H9 (cell line): ENCODE measurements around the gene TMEM250. TPM values are rescaled to one million over a fixed set of nuclear protein-coding genes. Genes with fewer than 3 reads are reported as not detected.

Experiments used
- DNase-seq: peaks from one replicate; pipeline ENCODE4 v3.0.0-alpha.2; 2017
- H2AFZ ChIP-seq: one replicate; pipeline ENCODE4 v1.6.1; 2013; ENCODE audit warnings: mild to moderate bottlenecking, low read length, control low read depth, moderate library complexity
- H2AK5ac ChIP-seq: 2 replicates; pipeline ENCODE4 v1.6.1; 2013; ENCODE audit warnings: low read length, control low read depth, mixed read lengths; ENCODE audit not compliant: insufficient read length
- H2BK120ac ChIP-seq: one replicate; pipeline ENCODE4 v1.6.1; 2013; ENCODE audit warnings: low read depth, mild to moderate bottlenecking, low read length, control low read depth, inconsistent platforms; ENCODE audit not compliant: poor library complexity, severe bottlenecking
- H2BK12ac ChIP-seq: 2 replicates; pipeline ENCODE4 v1.6.1; 2013; ENCODE audit warnings: low read length, control low read depth, mixed read lengths, low read depth; ENCODE audit not compliant: insufficient read length
- H2BK15ac ChIP-seq: 2 replicates; pipeline ENCODE4 v1.6.1; 2013; ENCODE audit warnings: low read depth, low read length, control low read depth
- H2BK20ac ChIP-seq: one replicate; pipeline ENCODE4 v1.6.1; 2013; ENCODE audit warnings: low read depth, mild to moderate bottlenecking, low read length, control low read depth, inconsistent platforms; ENCODE audit not compliant: poor library complexity, severe bottlenecking
- H2BK5ac ChIP-seq: 2 replicates; pipeline ENCODE4 v1.6.1; 2013; ENCODE audit warnings: low read length, control low read depth, mixed read lengths; ENCODE audit not compliant: insufficient read length
- H3K14ac ChIP-seq: 2 replicates; pipeline ENCODE4 v1.6.1; 2013; ENCODE audit warnings: low read length, control low read depth; ENCODE audit not compliant: insufficient read depth
- H3K18ac ChIP-seq: 2 replicates; pipeline ENCODE4 v1.6.1; 2013; ENCODE audit warnings: low read depth, mild to moderate bottlenecking, mixed read lengths, low read length, control low read depth; ENCODE audit not compliant: insufficient read length
- H3K23ac ChIP-seq: 2 replicates; pipeline ENCODE4 v1.6.1; 2013; ENCODE audit warnings: low read length, control low read depth, mixed read lengths, low read depth; ENCODE audit not compliant: insufficient read length
- H3K23me2 ChIP-seq: 2 replicates; pipeline ENCODE4 v1.6.1; 2013; ENCODE audit warnings: low read depth, mild to moderate bottlenecking, mixed read lengths, low read length, control low read depth; ENCODE audit not compliant: insufficient read length, poor library complexity, severe bottlenecking
- H3K27ac ChIP-seq: 2 replicates; pipeline ENCODE4 v1.5.1; 2013; ENCODE audit warnings: low read length, control low read depth, mixed read lengths, low read depth; ENCODE audit not compliant: insufficient read length
- H3K27me3 ChIP-seq: 2 replicates; pipeline ENCODE4 v1.6.1; 2013; ENCODE audit warnings: low read length, control low read depth, inconsistent platforms; ENCODE audit not compliant: insufficient read depth
- H3K4ac ChIP-seq: 2 replicates; pipeline ENCODE4 v1.6.1; 2013; ENCODE audit warnings: low read depth, mild to moderate bottlenecking, control low read depth, inconsistent platforms, low read length, moderate library complexity
- H3K4me1 ChIP-seq: 2 replicates; pipeline ENCODE4 v1.6.1; 2013; ENCODE audit warnings: low read length, control low read depth, inconsistent platforms; ENCODE audit not compliant: insufficient read depth
- H3K4me2 ChIP-seq: 2 replicates; pipeline ENCODE4 v1.6.1; 2013; ENCODE audit warnings: low read length, control low read depth, mixed read lengths; ENCODE audit not compliant: insufficient read length, insufficient read depth
- H3K56ac ChIP-seq: 2 replicates; pipeline ENCODE4 v1.6.1; 2013; ENCODE audit warnings: low read depth, mild to moderate bottlenecking, mixed read lengths, low read length, control low read depth; ENCODE audit not compliant: insufficient read length
- H3K79me1 ChIP-seq: 2 replicates; pipeline ENCODE4 v1.6.1; 2013; ENCODE audit warnings: low read depth, mild to moderate bottlenecking, moderate library complexity, low read length, control low read depth, inconsistent platforms; ENCODE audit not compliant: insufficient read depth, poor library complexity, severe bottlenecking
- H3K79me2 ChIP-seq: 2 replicates; pipeline ENCODE4 v1.6.1; 2013; ENCODE audit warnings: low read length, control low read depth, inconsistent platforms; ENCODE audit not compliant: insufficient read depth
- H3K9ac ChIP-seq: 2 replicates; pipeline ENCODE4 v1.6.1; 2013; ENCODE audit warnings: low read length, control low read depth, mixed read lengths; ENCODE audit not compliant: insufficient read length; ENCODE audit errors: extremely low read depth
- H3K9me3 ChIP-seq: one replicate; pipeline ENCODE4 v1.6.1; 2013; ENCODE audit warnings: low read depth, low read length, inconsistent platforms; ENCODE audit not compliant: control insufficient read depth
- H3T11ph ChIP-seq: one replicate; pipeline ENCODE4 v1.6.1; 2013; ENCODE audit warnings: mild to moderate bottlenecking, low read length, control low read depth, inconsistent platforms
- H4K20me1 ChIP-seq: one replicate; pipeline ENCODE4 v1.6.1; 2013; ENCODE audit not compliant: control insufficient read depth, insufficient read length, insufficient read depth
- H4K5ac ChIP-seq: 2 replicates; pipeline ENCODE4 v1.6.1; 2013; ENCODE audit warnings: low read depth, mild to moderate bottlenecking, mixed read lengths, low read length, control low read depth; ENCODE audit not compliant: insufficient read length
- H4K8ac ChIP-seq: replicated peaks from 2 replicates; pipeline ENCODE4 v1.6.1; 2013; ENCODE audit warnings: low read length, control low read depth, mixed read lengths, low read depth; ENCODE audit not compliant: insufficient read length
- H4K91ac ChIP-seq: 2 replicates; pipeline ENCODE4 v1.6.1; 2013; ENCODE audit warnings: low read depth, mild to moderate bottlenecking, moderate library complexity, mixed read lengths, low read length, control low read depth; ENCODE audit not compliant: insufficient read length
- H3K27ac Mint-ChIP-seq, 3 experiments: 2 replicates in 2 of 3; 3 replicates in 1 of 3; pipeline ENCODE4 v1.8.0; 2020 to 2021; ENCODE audit warnings: mixed read lengths in 3 of 3, mild to moderate bottlenecking in 1 of 3, moderate library complexity in 1 of 3
- H3K27me3 Mint-ChIP-seq: 2 replicates; pipeline ENCODE4 v1.8.0; 2021; ENCODE audit warnings: low read depth, mild to moderate bottlenecking, moderate library complexity, mixed read lengths
- H3K36me3 Mint-ChIP-seq, 3 experiments: 2 replicates in 2 of 3; 3 replicates in 1 of 3; pipeline ENCODE4 v1.8.0; 2020 to 2021; ENCODE audit warnings: low read depth in 3 of 3, mixed read lengths in 3 of 3; ENCODE audit not compliant: insufficient read depth in 1 of 3
- H3K4me1 Mint-ChIP-seq, 2 experiments: 2 replicates each; pipeline ENCODE4 v1.8.0; 2020; ENCODE audit warnings: mixed read lengths in 2 of 2
- H3K4me3 Mint-ChIP-seq, 2 experiments: 2 replicates in 1 of 2; 3 replicates in 1 of 2; pipeline ENCODE4 v1.8.0; 2020 to 2021; ENCODE audit warnings: mild to moderate bottlenecking in 2 of 2, mixed read lengths in 2 of 2, moderate library complexity in 1 of 2
- H3K9me3 Mint-ChIP-seq, 2 experiments: 2 replicates in 1 of 2; 3 replicates in 1 of 2; pipeline ENCODE4 v1.8.0; 2020; ENCODE audit warnings: mild to moderate bottlenecking in 2 of 2, mixed read lengths in 2 of 2, moderate library complexity in 1 of 2
- CTCF ChIP-seq: fragments of 200-600 bp; sonication (generic); conservative IDR thresholded peaks from 3 replicates; pipeline ENCODE4 v1.8.0; 2021; ENCODE audit warnings: antibody characterized with exemption, mild to moderate bottlenecking
- WGBS: extraction: QIAGEN DNeasy Blood & Tissue Kit; methylation state at CpG from one replicate; pipeline ENCODE4 v1.1.7; 2013; ENCODE audit warnings: missing lambda C conversion rate, low lambda C conversion rate, mixed read lengths; ENCODE audit not compliant: insufficient read length; ENCODE audit errors: extremely low coverage; 5-methylcytosine and 5-hydroxymethylcytosine counted together
- total RNA-seq: library from RNA; stranded (reverse); gene quantifications from 2 replicates; pipeline ENCODE4 v1.2.1, GENCODE V29; 2021

TMEM250 gene
- total RNA-seq, 1 experiment from 2014 or later, result 48.1 TPM

GRCh38 chr9:136129176-136129575, 10.5 kb upstream of the TMEM250 start:
- H3K27me3 ChIP-seq, result peaks cover 4% of the 10 kb centered on the region; the same call in 1 of the 2 replicates
- H3K79me1 ChIP-seq, result no peaks in the 10 kb centered on the region
- Mint-ChIP-seq H3K9me3 (peaks cover 3 to 5% of the 10 kb centered on the region in 2 experiments; a peak in 3 of 5 replicates), H3K27ac (no peak overlapping the region), H3K4me1 (peaks cover 8 to 20% of the 10 kb centered on the region in 2 experiments), H3K27me3 (peaks cover 17% of the 10 kb centered on the region), H3K36me3 (no peaks in the 10 kb centered on the region; a peak in 1 of 7 replicates), H3K4me3 (no peak overlapping the region)
- TF ChIP-seq CTCF, result no peak
- H2BK5ac ChIP-seq, result no peak overlapping the region
- no peak overlapping the region for H2BK12ac ChIP-seq
- no peak overlapping the region for H2BK20ac ChIP-seq
- no peaks in the 10 kb centered on the region for H4K20me1 ChIP-seq
- no peak overlapping the region for H3K56ac ChIP-seq
- no peak overlapping the region for H3K18ac ChIP-seq
- H2BK15ac ChIP-seq, result no peak overlapping the region
- no peak overlapping the region for H3K4ac ChIP-seq
- H2AK5ac ChIP-seq, result no peak overlapping the region
- H3K23ac ChIP-seq, result no peak overlapping the region
- no peak overlapping the region for H3K4me2 ChIP-seq
- no peak overlapping the region for H3K14ac ChIP-seq
- WGBS, result no CpG with 5 or more reads among the region's 17 CpGs
- DNase-seq, result no peak
- H2AFZ ChIP-seq, result no peak overlapping the region
- no peak overlapping the region for H3K27ac ChIP-seq
- H3T11ph ChIP-seq, result no peak overlapping the region
- peaks cover 2% of the 10 kb centered on the region for H3K23me2 ChIP-seq
- no peak overlapping the region for H4K8ac ChIP-seq
- no peaks in the 10 kb centered on the region for H3K9me3 ChIP-seq
- no peak overlapping the region for H4K5ac ChIP-seq
- H3K4me1 ChIP-seq, result no peaks in the 10 kb centered on the region
- H3K79me2 ChIP-seq, result no peaks in the 10 kb centered on the region
- no peak overlapping the region for H2BK120ac ChIP-seq
- no peak overlapping the region for H3K9ac ChIP-seq
- H4K91ac ChIP-seq, result no peak overlapping the region
